NCI-H2081 (cell line): ENCODE measurements around the gene COMP.

Experiments used
- DNase-seq, 2 experiments: peaks; one replicate each; lab custom pipeline; 2025; lab: John Stamatoyannopoulos, UW

COMP gene

GRCh38 chr19:18803550-18804138 is 12.5 kb upstream of the COMP start:
- no peak for DNase-seq

GRCh38 chr19:18802354-18802753 is 11.2 kb upstream of the COMP start:
- DNase-seq = no peak

DNA sequence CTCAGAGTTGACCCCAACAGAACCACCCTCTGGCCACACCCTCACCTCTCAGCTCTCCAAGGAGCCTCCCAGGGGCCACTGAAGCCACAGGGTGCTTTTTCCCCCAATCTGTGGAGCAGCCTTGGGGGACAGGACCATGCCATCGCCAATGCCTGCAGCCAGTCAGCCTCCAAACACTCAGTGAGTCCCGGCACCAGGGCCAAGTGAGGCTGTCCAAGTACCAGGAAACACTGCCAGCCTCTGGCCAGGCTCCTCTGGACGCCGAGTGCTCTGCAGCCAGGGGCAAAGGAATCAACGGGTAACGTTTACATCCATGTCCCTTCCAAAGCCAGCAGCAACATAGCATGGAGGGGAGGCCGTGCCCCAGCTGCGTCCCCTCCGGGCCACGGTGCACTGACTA is 9.5 kb upstream of the COMP start:
- no peak for DNase-seq

DNA sequence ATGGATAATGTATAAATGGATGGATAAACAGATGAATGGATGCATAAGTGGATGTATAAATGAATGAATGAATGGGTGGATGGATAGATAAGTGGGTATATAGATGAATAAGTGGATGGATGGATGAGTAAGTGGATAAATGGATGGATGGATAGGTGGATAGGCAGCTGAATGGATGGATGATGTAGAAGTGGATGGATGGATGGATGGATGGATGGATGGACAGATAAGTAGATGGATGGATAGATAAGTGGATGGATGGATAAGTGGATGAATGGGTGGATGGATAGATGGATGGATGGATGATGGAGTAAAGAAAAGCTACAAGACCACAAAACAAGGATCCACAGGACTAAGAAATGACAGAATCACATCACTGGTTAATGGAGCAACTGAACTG is 9.0 kb upstream of the COMP start:
- DNase-seq = no peak

- no peak for DNase-seq
Observed at GRCh38 chr19:18799389-18799970, 8.4 kb upstream of the COMP start.

- DNase-seq = peak in 1 of 2 experiments; percentile 5
Observed at GRCh38 chr19:18798384-18799352, 7.6 kb upstream of the COMP start.

GRCh38 chr19:18796239-18796638 is 5.1 kb upstream of the COMP start:
- DNase-seq = no peak

DNA sequence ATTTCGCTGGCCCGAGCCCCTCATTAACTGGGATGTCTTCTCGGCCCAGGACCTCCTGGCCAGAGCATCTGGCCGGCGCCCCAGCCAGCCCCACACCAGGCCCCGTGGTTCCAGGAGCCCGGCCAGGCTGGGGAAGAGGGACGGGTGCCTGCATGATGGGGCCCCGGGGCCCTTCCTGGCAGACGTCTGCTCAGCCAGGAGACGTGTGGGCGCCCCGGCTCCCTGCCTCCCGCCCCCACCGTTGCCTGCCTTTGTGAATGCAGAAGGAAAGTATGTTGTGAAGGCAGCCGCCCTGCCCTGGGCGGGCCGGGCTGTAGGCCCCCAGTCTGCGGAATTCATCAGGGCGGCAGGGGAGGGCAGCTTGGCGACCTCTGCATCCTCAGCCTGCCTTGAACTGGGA is 4.4 kb upstream of the COMP start:
- no peak for DNase-seq

- no peak for DNase-seq
Observed at GRCh38 chr19:18794692-18795091, 3.6 kb upstream of the COMP start.

GRCh38 chr19:18794029-18794313 is 2.9 kb upstream of the COMP start:
- DNase-seq = no peak

DNA sequence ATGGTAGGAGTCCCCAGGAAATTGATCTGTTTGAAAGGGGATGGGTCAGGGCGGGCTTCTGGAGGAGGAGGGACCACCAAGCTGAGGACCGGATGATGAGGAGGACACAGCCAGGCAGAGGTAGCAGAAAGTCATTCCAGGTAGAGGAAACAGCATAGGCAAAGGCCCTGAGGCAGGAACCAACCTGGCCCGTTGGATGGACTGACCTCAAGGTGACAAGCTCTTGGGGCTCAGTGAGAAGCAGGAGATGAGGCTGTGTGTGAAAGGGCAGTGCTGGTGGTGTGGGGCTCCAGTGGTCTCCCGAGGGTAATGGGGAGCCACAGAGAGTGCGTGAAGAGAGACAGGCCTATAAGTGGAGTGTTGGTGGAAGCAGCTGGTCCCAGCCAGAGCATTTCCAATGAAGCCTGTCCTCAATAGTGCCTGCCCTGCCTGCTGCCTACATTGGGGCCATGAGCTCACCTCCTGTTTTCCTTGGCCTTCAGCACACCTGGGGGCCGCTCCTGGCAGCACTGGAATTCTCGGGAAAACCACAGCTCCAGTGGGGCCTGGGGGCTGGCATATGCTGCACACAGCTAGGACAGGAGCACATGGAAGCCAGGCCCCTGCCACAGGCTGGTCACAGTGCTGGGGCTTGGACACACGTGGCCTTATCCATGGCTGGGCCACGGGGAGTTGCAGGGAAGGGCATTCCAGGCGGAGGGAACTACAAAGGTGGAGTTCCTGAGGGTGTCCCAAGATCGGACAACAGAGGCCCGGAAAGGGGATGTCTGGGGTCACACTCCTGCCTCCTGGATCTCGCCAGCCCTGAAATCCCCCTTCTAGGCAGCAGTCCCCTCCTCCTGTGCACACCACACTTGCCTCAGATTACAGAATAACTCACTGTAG is 2.3 kb upstream of the COMP start:
- DNase-seq = no peak

DNA sequence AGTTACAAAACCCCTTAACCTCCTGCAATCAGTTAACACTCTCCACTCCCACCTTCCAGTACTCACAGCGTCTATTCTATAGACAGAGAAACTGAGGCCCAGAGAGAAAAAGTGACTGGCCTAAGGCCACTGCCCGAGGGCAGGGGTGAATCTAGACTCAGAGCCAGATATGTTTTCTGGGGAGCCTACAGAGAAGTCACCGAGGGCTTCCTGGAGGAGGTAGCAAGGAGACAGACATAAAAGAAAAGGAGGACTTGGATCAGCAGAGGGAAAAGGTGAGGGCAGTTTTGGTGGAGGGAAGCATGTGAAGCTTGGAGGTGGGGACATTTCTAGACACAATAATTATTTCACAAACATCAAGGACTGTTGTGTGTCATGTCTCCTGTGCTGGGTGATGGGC is 1.6 kb upstream of the COMP start:
- no peak for DNase-seq

DNA sequence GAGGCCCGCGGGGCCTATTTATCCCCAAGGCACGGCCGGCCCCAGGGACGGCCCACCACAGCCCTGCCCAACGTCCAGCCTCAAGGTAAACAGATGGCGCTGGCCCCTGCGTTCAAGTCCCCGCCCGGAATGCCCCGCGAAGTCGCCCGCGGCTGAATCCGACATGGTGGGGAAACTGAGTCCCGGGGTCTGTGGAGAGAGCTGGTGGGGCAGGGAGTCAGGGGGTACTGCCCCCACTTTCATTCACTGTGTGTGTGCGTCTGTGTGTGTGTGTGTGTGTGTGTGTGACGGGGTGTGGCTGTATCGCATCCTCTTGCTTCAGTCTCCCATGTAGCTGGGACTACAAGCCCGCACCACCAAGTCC is 192 bp upstream of the COMP start:
- no peak for DNase-seq

DNA sequence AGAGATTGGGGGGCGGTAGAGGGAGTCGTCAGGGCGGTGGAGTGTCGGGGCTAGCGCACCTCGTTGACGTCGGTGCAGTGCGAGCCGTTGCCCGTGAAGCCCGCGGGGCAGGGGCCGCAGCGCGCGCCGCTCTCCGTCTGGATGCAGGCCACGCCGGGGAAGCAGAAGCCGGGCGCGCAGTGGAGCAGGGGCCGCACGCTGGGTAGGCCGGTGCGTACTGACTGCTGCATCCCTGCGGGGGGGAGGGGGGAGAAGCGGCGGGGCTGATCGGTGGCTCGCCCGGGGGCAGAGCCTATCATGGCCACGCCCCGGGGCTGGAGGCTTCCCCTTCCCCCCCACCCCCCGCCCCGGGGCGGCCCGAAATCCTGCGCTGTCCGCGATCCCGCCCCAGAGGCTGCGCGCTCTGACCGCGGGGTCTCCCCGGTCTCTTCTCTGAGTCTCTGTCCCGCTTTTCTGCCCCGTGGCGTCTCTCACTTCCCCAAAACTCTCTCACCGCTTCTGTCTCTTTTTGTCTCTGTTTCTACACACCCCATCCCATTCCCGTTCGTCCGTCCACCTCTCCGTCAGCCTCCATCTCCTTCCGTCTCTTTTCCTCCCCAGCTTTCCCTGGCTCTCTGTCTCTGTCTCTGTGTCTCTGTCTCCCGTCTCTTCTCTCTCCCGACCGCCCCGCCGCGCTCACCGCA is 1.1 kb downstream of the COMP start:
- DNase-seq = no peak

- no peak for DNase-seq
Observed at GRCh38 chr19:18789422-18789869, 1.7 kb downstream of the COMP start.

GRCh38 chr19:18788529-18789421 is 2.3 kb downstream of the COMP start:
- DNase-seq = no peak

- DNase-seq = peak; percentile 23 to 70
Observed at GRCh38 chr19:18785179-18786124, 5.7 kb downstream of the COMP start.

DNA sequence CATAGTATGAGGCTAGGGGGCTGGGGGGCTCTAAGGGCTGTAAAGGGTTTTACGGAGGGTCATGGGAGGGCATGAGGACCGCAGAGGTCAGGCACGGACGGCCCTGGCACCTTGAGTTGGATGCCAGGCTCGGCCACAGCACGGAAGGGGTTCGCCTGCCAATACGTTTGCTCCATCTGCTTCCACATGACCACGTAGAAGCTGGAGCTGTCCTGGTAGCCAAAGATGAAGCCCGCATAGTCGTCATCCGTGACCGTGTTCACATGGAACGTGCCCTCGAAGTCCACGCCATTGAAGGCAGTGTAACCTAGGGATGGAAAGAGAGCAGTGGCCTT is 6.4 kb downstream of the COMP start:
- no peak for DNase-seq

GRCh38 chr19:18783958-18784785 is 6.9 kb downstream of the COMP start:
- no peak for DNase-seq
